Cerebellar nuclear complex (tissue), 1 donor: ENCODE data around the gene NSDHL.

Experiments used
- DNase-seq, 2 experiments: peaks; one replicate each; lab custom pipeline; 2025; lab: John Stamatoyannopoulos, UW

Gene NSDHL

DNA sequence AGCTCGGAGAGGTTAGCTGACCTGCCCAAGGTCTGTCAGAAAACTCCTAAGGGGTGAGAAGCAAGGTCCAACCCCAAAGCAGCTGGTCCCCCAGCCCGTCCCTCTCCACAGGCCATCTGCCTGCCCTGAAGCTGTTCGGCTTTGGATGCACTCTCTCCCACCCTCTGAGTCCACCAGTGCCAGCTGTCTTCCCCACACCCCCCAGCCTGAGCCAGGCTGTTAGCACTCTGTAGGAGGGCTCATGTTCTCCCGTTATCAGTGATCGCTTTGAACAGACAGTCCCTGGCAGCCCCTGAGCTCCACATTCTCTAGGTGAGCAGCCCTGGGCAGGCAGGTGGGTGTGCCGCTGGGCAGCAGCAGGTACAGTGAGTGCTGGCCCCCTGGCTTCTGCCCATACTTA lies 83.0 kb downstream of the NSDHL start:
- DNase-seq, result no peak

DNA sequence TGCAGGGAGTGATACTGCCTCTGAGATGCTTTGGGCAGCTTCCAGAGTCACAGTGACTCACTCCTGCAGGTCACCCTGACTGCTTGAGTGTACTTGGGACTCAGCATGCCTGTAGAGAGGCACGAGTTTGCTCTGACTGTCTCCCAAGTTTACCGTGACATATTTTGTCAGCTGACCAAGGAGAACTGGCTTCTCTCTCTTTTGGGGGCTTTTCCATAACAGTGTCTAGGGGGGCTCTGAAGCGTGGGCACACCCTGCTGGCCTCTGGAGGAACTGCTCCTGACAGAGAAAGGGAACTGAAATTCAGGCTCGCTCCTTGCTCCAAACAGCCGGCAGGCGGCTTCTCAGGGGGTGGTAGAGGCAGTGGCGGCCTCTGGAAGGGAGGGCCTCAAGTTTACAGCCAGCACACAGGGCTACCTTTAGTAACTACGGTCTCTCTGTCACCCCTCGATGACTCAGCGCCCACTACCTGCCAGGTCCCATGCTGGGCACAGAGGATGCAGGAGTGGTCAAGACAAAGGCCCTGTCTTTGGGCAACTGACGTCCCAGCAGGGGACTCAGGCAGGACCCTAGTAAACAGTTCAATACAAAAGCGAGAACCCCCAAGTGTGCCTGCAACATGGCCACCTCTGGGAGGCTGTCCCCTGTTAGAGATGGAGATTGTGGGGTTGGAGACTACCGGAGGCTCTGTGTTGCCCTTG lies 84.8 kb downstream of the NSDHL start:
- no peak for DNase-seq

DNA sequence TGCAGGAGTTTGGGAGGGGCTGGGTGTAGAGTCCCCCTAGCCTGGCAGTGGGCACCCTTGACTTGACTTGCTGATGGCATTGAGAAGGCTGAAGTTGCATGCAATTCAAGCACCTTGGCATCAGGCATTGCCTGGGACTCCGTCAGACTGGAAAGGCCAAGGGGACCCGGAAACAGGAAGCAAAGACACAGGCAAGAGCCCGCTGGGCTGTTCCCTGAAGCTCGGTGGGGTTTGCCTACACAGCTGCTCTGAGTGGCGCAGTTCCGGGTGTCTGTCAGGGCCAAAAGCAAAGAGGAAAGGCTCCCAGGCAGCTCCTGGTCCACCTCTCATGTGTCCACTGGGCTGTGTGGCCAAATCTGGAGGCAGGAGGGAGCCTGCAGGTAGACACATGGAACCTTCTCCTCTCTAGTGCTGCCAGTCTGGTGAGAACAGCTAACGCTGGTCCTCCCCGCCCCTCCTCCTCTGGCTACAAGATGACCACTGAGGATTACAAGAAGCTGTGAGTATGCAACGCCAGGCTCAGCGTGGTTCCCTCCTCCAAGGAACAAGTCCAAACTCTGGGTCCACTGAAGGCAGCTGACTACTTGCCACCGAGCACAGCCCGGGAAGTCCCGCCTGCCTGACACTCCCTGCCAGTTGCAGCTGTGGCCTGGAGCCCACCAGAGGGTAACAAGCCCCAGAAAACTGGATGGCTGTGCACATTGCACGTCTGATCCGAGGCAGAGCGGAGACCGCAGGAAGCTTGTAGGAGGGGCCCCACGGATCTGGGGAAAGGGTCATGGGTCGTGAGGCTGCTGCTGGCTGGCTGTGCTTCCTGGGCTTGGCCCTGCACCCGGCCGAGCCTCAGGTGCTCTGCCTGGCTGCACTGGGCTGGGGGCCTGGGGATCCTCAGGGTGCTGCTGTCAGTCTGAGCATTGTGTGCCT lies 87.1 kb downstream of the NSDHL start:
- no peak for DNase-seq

DNA sequence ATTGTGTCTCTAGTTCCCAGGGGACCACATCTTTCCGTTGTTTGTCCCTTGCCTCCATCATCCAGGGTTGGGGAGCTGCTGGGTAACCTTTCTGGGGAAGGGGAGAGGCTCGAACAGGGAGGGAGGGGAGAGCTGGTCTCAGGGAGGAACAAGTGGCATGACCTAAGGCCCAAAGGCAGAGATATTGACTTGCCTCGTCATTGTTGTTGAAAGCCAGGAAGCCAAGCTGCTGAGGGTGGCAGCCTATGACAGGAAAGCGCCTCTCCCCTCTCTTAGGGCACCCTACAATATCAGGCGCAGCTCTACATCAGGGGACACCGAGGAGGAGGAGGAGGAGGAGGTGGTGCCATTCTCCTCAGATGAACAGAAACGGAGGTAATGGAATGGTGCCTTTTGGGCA lies 87.8 kb downstream of the NSDHL start:
- DNase-seq, result no peak
